Activated CD4-positive, alpha-beta T cell treated with anti-CD3 and anti-CD28 coated beads, Interleukin-2, amount 10 ng/mL, durations not matched to agents 7 days and 5 days (primary cell): Measurements from ENCODE around the gene SPDYE4. TPM values are rescaled to one million over a fixed set of nuclear protein-coding genes. Genes with fewer than 3 reads are reported as not detected.
A peak's percentile ranks its signal among the peaks of the same experiment; 100 is the strongest.

Experiments used
- CTCF ChIA-PET: fragments of 350-600 bp; sonication (Branson Sonifier 250); formaldehyde crosslinking; loops from one replicate; lab custom pipeline; 2021; ENCODE audit warnings: antibody characterized with exemption; lab: Charles Lee
- POLR2A ChIA-PET: fragments of 350-600 bp; sonication (Branson Sonifier 250); formaldehyde crosslinking; loops from one replicate; lab custom pipeline; 2021; ENCODE audit warnings: antibody characterized with exemption; lab: Charles Lee
- DNase-seq: peaks from one replicate; pipeline ENCODE4 v3.0.0-alpha.2; 2020
- H3K27ac Mint-ChIP-seq: one replicate; pipeline ENCODE4 v1.8.0; 2021; ENCODE audit warnings: mild to moderate bottlenecking, moderate library complexity, mixed read lengths
- H3K27me3 Mint-ChIP-seq: one replicate; pipeline ENCODE4 v1.8.0; 2021; ENCODE audit warnings: mixed read lengths
- H3K36me3 Mint-ChIP-seq: one replicate; pipeline ENCODE4 v1.8.0; 2021; ENCODE audit warnings: low read depth, mixed read lengths
- H3K4me1 Mint-ChIP-seq: one replicate; pipeline ENCODE4 v1.8.0; 2021; ENCODE audit warnings: mixed read lengths
- H3K4me3 Mint-ChIP-seq: one replicate; pipeline ENCODE4 v1.8.0; 2021; ENCODE audit warnings: mild to moderate bottlenecking, moderate library complexity, mixed read lengths
- H3K9me3 Mint-ChIP-seq: one replicate; pipeline ENCODE4 v1.8.0; 2021; ENCODE audit warnings: mixed read lengths
- total RNA-seq, 2 experiments: library from RNA; stranded (reverse); gene quantifications; one replicate each; pipeline ENCODE4 v1.2.3, GENCODE V29; 2021

SPDYE4 gene
- total RNA-seq, 2 experiments from 2014 or later = not detected

GRCh38 chr17:8797621-8798175 lies 39.4 kb upstream of the SPDYE4 start:
- no peak for DNase-seq
- Mint-ChIP-seq H3K9me3 (no peaks in the 10 kb centered on the region), H3K4me1 (no peaks in the 10 kb centered on the region), H3K4me3 (no peak overlapping the region), H3K36me3 (peaks cover 1% of the 10 kb centered on the region), H3K27ac (no peak overlapping the region), H3K27me3 (peaks cover 2% of the 10 kb centered on the region)
- ChIA-PET CTCF (interaction anchor here (0.6 to 1.4 kb wide), 2 partner anchors 12 to 86 kb away, joined by 3 to 4 read pairs; no protein-coding TSS in a partner anchor), POLR2A (no interaction called here)

DNA sequence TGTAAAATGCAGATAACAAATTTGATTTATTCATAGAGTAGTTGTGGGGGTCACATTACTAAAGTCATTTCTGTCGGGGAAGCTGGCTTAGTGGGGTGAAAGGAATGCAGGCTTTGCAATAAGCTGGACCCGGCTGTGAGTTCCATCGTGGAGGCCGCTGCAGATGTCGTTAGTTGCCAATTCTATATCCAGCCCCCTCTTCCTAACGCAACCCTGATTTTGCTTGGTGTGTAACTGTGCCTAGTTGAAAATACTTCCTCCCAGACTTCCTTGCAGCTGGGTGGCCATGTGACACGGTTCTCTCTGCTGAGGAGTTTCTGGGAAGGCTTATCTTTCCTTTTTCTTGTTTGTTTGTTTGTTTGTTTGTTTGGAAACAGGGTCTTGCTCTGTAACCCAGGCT lies 36.3 kb upstream of the SPDYE4 start:
- DNase-seq = no peak
- no peaks in the 10 kb centered on the region for H3K4me1 Mint-ChIP-seq
- no peak overlapping the region for H3K4me3 Mint-ChIP-seq
- ChIA-PET POLR2A (no interaction called here), CTCF (no interaction called here)
- no peak overlapping the region for H3K27ac Mint-ChIP-seq
- peaks cover 7% of the 10 kb centered on the region for H3K9me3 Mint-ChIP-seq
- no peaks in the 10 kb centered on the region for H3K36me3 Mint-ChIP-seq
- peaks cover 8% of the 10 kb centered on the region for H3K27me3 Mint-ChIP-seq

GRCh38 chr17:8793649-8794048 lies 35.3 kb upstream of the SPDYE4 start:
- Mint-ChIP-seq H3K36me3 (no peaks in the 10 kb centered on the region), H3K9me3 (peaks cover 7% of the 10 kb centered on the region), H3K27ac (no peak overlapping the region), H3K4me1 (no peaks in the 10 kb centered on the region), H3K4me3 (no peak overlapping the region), H3K27me3 (peaks cover 8% of the 10 kb centered on the region)
- DNase-seq = no peak
- POLR2A ChIA-PET = no interaction called here
- CTCF ChIA-PET = no interaction called here

- Mint-ChIP-seq H3K27me3 (peaks cover 10% of the 10 kb centered on the region), H3K36me3 (no peaks in the 10 kb centered on the region), H3K4me3 (no peak overlapping the region), H3K9me3 (peaks cover 7% of the 10 kb centered on the region), H3K4me1 (no peaks in the 10 kb centered on the region), H3K27ac (no peak overlapping the region)
- CTCF ChIA-PET = no interaction called here
- no peak for DNase-seq
- POLR2A ChIA-PET = no interaction called here
Observed at GRCh38 chr17:8792646-8793045, 34.3 kb upstream of the SPDYE4 start.

DNA sequence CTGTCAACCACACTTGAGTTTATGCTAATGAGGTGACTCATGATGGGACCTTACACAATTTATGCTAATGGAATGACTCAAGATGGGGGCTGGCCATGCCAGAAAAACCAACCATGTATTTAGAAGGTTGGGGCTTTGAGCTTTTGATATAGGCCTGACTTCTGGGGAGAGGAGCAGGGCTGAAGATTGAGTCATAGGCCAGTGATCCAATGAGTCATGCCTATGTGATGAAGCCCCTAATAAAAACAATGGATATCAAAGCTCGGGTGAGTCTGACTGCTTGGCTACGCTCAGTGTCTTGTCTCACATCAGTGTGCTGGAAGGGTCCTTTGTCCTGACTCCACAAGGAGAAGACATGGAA lies 33.5 kb upstream of the SPDYE4 start:
- H3K36me3 Mint-ChIP-seq = no peaks in the 10 kb centered on the region
- DNase-seq = no peak
- CTCF ChIA-PET = no interaction called here
- peaks cover 7% of the 10 kb centered on the region for H3K9me3 Mint-ChIP-seq
- POLR2A ChIA-PET = no interaction called here
- no peaks in the 10 kb centered on the region for H3K4me1 Mint-ChIP-seq
- no peak overlapping the region for H3K4me3 Mint-ChIP-seq
- no peak overlapping the region for H3K27ac Mint-ChIP-seq
- H3K27me3 Mint-ChIP-seq = peaks cover 10% of the 10 kb centered on the region

DNA sequence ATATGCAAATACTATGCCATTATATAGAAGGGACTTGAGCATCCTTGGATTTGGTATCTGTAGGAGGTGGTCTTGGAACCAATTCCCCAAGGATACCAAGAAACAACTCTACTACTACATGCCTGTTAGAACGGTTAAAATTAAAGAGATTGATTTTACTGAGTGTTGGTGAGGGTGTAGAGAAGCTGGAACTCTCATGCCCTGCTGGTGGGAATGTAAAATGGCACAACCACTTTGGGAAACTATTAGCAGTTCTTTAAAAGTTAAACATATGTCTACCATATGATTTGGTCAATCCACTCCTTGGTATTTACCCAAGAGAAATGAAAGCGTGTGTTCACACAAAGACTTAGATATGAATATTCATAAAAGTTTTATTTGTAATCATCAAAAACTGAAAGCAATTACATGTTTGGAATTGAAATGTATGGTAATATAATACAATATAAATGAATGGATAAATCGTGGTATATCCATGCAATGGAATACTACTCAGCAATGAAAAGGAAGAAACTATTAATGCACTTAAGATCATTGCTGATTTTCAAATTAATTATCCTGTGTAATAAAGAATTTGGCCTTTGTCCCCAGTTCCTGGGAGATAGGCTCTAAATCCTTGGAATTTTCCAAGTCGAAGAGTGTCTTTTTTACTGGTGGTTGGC lies 33.0 kb upstream of the SPDYE4 start:
- Mint-ChIP-seq H3K27me3 (peaks cover 10% of the 10 kb centered on the region), H3K4me1 (no peaks in the 10 kb centered on the region), H3K4me3 (no peak overlapping the region), H3K9me3 (peaks cover 7% of the 10 kb centered on the region), H3K27ac (no peak overlapping the region), H3K36me3 (no peaks in the 10 kb centered on the region)
- ChIA-PET CTCF (no interaction called here), POLR2A (no interaction called here)
- no peak for DNase-seq

- peaks cover 7% of the 10 kb centered on the region for H3K9me3 Mint-ChIP-seq
- no peak for DNase-seq
- CTCF ChIA-PET = no interaction called here
- H3K27me3 Mint-ChIP-seq = peaks cover 10% of the 10 kb centered on the region
- H3K36me3 Mint-ChIP-seq = no peaks in the 10 kb centered on the region
- H3K27ac Mint-ChIP-seq = no peak overlapping the region
- H3K4me3 Mint-ChIP-seq = no peak overlapping the region
- no peaks in the 10 kb centered on the region for H3K4me1 Mint-ChIP-seq
- POLR2A ChIA-PET = no interaction called here
Observed at GRCh38 chr17:8789743-8790142, 31.4 kb upstream of the SPDYE4 start.

- Mint-ChIP-seq H3K36me3 (no peaks in the 10 kb centered on the region), H3K27me3 (peaks cover 10% of the 10 kb centered on the region), H3K4me3 (no peak overlapping the region), H3K4me1 (no peaks in the 10 kb centered on the region), H3K9me3 (peaks cover 7% of the 10 kb centered on the region), H3K27ac (no peak overlapping the region)
- POLR2A ChIA-PET = no interaction called here
- CTCF ChIA-PET = interaction anchor here (0.6 kb wide), 2 partner anchors 18 to 481 kb away, joined by 3 to 6 read pairs; no protein-coding TSS in a partner anchor
- no peak for DNase-seq
Observed at GRCh38 chr17:8788998-8789397, 30.7 kb upstream of the SPDYE4 start.

- H3K27me3 Mint-ChIP-seq = peaks cover 10% of the 10 kb centered on the region
- ChIA-PET POLR2A (no interaction called here), CTCF (interaction anchor here (0.6 to 2.4 kb wide), 18 partner anchors 10 to 597 kb away, joined by 3 to 8 read pairs (median 4); partner anchors contain the start of gene MFSD6L)
- no peaks in the 10 kb centered on the region for H3K9me3 Mint-ChIP-seq
- no peak overlapping the region for H3K4me3 Mint-ChIP-seq
- H3K4me1 Mint-ChIP-seq = no peaks in the 10 kb centered on the region
- H3K36me3 Mint-ChIP-seq = no peaks in the 10 kb centered on the region
- no peak overlapping the region for H3K27ac Mint-ChIP-seq
- peak; percentile 66 for DNase-seq
Observed at GRCh38 chr17:8785547-8786413, 27.4 kb upstream of the SPDYE4 start.

DNA sequence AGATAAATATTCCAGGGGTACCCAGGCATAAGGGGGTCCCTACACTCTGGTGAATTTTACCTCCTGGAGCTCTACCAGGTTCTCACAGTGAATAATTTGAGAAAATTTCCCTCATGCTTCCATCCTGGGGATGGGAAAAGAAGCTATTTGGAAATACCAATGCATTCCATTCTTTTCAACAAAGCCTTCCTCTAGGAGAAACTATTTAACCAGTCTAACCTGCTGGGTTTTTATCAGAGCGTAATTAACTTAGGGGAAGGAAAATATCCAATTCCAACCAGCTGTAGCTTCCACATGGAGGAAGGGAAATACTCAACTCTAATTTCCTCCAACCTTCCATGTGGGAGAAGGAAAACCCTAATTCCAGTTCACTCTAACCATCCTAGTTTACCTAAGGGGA lies 23.8 kb upstream of the SPDYE4 start:
- H3K9me3 Mint-ChIP-seq = no peaks in the 10 kb centered on the region
- H3K4me1 Mint-ChIP-seq = no peaks in the 10 kb centered on the region
- no peak for DNase-seq
- H3K36me3 Mint-ChIP-seq = no peaks in the 10 kb centered on the region
- ChIA-PET POLR2A (no interaction called here), CTCF (interaction anchor here (1.0 kb wide), 1 partner anchor 131 kb away, joined by 3 read pairs; no protein-coding TSS in a partner anchor)
- no peak overlapping the region for H3K4me3 Mint-ChIP-seq
- no peak overlapping the region for H3K27ac Mint-ChIP-seq
- H3K27me3 Mint-ChIP-seq = peaks cover 20% of the 10 kb centered on the region

- Mint-ChIP-seq H3K27ac (no peak overlapping the region), H3K4me3 (no peak overlapping the region), H3K4me1 (no peaks in the 10 kb centered on the region), H3K9me3 (no peaks in the 10 kb centered on the region), H3K36me3 (no peaks in the 10 kb centered on the region), H3K27me3 (peaks cover 24% of the 10 kb centered on the region)
- POLR2A ChIA-PET = no interaction called here
- DNase-seq = no peak
- CTCF ChIA-PET = interaction anchor here (1.0 kb wide), 1 partner anchor 131 kb away, joined by 3 read pairs; no protein-coding TSS in a partner anchor
Observed at GRCh38 chr17:8781776-8782175, 23.4 kb upstream of the SPDYE4 start.

DNA sequence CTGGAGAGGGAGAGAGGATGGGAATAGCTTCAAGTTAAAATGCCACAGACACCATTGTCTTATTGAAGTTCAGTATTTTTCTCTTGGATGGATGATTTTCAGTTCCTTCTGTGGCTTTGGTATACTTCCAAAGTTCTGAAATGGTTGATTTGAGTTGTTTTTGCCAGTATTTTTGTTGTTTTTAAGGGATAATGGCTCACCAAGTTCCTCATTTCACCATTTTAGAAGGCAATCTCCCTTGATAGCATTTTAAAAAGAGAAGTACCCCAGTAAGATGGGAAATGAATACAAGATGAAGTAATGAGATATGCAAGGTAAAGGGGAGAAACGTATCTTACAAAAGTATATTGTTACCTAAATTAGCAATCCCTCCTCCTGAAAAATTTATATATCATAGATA lies 18.5 kb upstream of the SPDYE4 start:
- H3K4me3 Mint-ChIP-seq = no peak overlapping the region
- no peaks in the 10 kb centered on the region for H3K36me3 Mint-ChIP-seq
- peaks cover 40% of the 10 kb centered on the region for H3K27me3 Mint-ChIP-seq
- H3K27ac Mint-ChIP-seq = no peak overlapping the region
- no peak for DNase-seq
- no peaks in the 10 kb centered on the region for H3K9me3 Mint-ChIP-seq
- H3K4me1 Mint-ChIP-seq = no peaks in the 10 kb centered on the region
- POLR2A ChIA-PET = interaction anchor here (0.6 kb wide), 1 partner anchor 94 kb away, joined by 3 read pairs; no protein-coding TSS in a partner anchor
- CTCF ChIA-PET = interaction anchor here (1.4 to 2.3 kb wide), 2 partner anchors 9 to 31 kb away, joined by 5 to 6 read pairs; no protein-coding TSS in a partner anchor

DNA sequence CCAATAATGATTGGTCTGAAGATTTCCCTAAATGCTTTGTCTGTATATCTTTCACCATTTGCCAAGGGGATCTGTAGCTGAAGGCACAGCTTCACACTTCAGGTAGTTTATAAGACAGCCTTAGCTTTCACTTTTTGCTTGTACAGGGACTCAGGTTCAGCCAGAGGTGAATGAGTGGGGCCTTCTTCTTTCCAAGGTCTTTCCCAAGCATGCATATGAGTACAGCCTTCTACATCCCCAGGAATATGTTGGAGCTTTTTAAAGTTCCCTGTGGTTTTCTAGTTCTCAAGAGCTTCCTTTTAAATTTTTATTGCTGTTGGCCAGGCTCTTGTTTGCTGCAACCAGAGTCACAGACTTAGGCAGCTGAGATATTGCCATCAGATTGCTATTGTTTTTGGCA lies 17.9 kb upstream of the SPDYE4 start:
- no peak for DNase-seq
- POLR2A ChIA-PET = no interaction called here
- H3K4me1 Mint-ChIP-seq = no peaks in the 10 kb centered on the region
- no peaks in the 10 kb centered on the region for H3K9me3 Mint-ChIP-seq
- no peak overlapping the region for H3K4me3 Mint-ChIP-seq
- no peaks in the 10 kb centered on the region for H3K36me3 Mint-ChIP-seq
- CTCF ChIA-PET = interaction anchor here (1.4 to 2.3 kb wide), 2 partner anchors 10 to 30 kb away, joined by 5 to 6 read pairs; no protein-coding TSS in a partner anchor
- H3K27ac Mint-ChIP-seq = no peak overlapping the region
- H3K27me3 Mint-ChIP-seq = peaks cover 38% of the 10 kb centered on the region
